K562 (cell line): ENCODE measurements around the gene ARHGEF7.

Experiments used
- CTCF ChIP-seq, 3 experiments: IDR thresholded peaks in 2 of 3; conservative IDR thresholded peaks in 1 of 3; 2 replicates each; pipeline ENCODE4 v1.5.1; 2011 to 2012; ENCODE audit warnings: low read length in 3 of 3, mild to moderate bottlenecking in 3 of 3, control low read depth in 2 of 3, improper control_type of control experiment in 1 of 3, inconsistent platforms in 1 of 3, low read depth in 1 of 3, mixed read lengths in 1 of 3, moderate library complexity in 1 of 3; ENCODE audit not compliant: insufficient read depth in 2 of 3
- EP300 ChIP-seq: IDR thresholded peaks from 2 replicates; pipeline ENCODE4 v1.6.1; 2012; ENCODE audit warnings: low read length, improper control_type of control experiment
- EZH2 ChIP-seq: IDR thresholded peaks from 2 replicates; pipeline ENCODE4 v1.6.1; 2012; ENCODE audit warnings: low read depth, mild to moderate bottlenecking, inconsistent platforms, low read length, borderline replicate concordance
- GMEB1 ChIP-seq: fragments of 250-450 bp; sonication (Bioruptor Pico); IDR thresholded peaks from 2 replicates; pipeline ENCODE4 v1.4.0; 2020; ENCODE audit warnings: mild to moderate bottlenecking
- HES1 ChIP-seq: fragments of 450-650 bp; IDR thresholded peaks from 2 replicates; pipeline ENCODE4 v1.6.1; 2016; ENCODE audit warnings: low read depth, mild to moderate bottlenecking, moderate library complexity
- KDM2B ChIP-seq: fragments of 250-450 bp; sonication (Bioruptor Pico); IDR thresholded peaks from 2 replicates; pipeline ENCODE4 v1.8.0; 2021; ENCODE audit warnings: mild to moderate bottlenecking, moderate library complexity
- KHSRP ChIP-seq: fragments of 450-650 bp; IDR thresholded peaks from 2 replicates; pipeline ENCODE4 v1.6.1; 2017
- KLF13 ChIP-seq: fragments of 450-650 bp; IDR thresholded peaks from 2 replicates; pipeline ENCODE4 v1.6.1; 2016; ENCODE audit warnings: missing genetic modification characterization, low read depth, mild to moderate bottlenecking, missing compliant biosample characterization, moderate library complexity, borderline replicate concordance
- POLR2A ChIP-seq: fragments of 450-650 bp; conservative IDR thresholded peaks from 2 replicates; pipeline ENCODE4 v1.6.1; 2016
- POLR2AphosphoS5 ChIP-seq: IDR thresholded peaks from 2 replicates; pipeline ENCODE4 v1.6.1; 2011; ENCODE audit warnings: mild to moderate bottlenecking, low read depth, low read length, moderate library complexity; ENCODE audit not compliant: control insufficient read depth, insufficient read depth
- SIRT6 ChIP-seq: IDR thresholded peaks from one replicate; pipeline ENCODE4 v1.6.1; 2012; ENCODE audit warnings: low read depth, mild to moderate bottlenecking, control low read depth, inconsistent platforms, low read length, moderate library complexity
- TARDBP ChIP-seq: fragments of 450-650 bp; IDR thresholded peaks from 2 replicates; pipeline ENCODE4 v1.6.1; 2016
- ZNF740 ChIP-seq, 3 experiments: fragments of 200-800 bp in 1 of 3; sonication (Bioruptor generic) in 1 of 3; sonication (generic) in 1 of 3; formaldehyde crosslinking in 1 of 3; IDR thresholded peaks; 2 replicates each; pipeline versions ENCODE4 v1.6.1 to v1.8.0; 2016 to 2022; ENCODE audit warnings: mild to moderate bottlenecking in 2 of 3, missing compliant biosample characterization in 2 of 3, missing genetic modification characterization in 2 of 3, missing genetic modification reagents in 1 of 3

- no peak for TF ChIP-seq CTCF (IDR thresholded peaks at IDR 0.05 in 2 of 3, conservative IDR thresholded peaks at IDR 0.05 in 1 of 3; ENCODE audit: insufficient read depth in 2 of 3, low read depth in 1 of 3, low read length in 3 of 3)
- TF ChIP-seq KDM2B (CRISPR knock-in tag), result no peak
- no peak for TF ChIP-seq ZNF740 (CRISPR knock-in tag; IDR thresholded peaks at IDR 0.05)
- no peak for TF ChIP-seq ZNF740 (tag; IDR thresholded peaks at IDR 0.05)
- TF ChIP-seq KLF13, result no peak
- no peak for TF ChIP-seq POLR2A
- no peak for TF ChIP-seq EZH2
- TF ChIP-seq EP300, result no peak
- TF ChIP-seq HES1, result no peak
- TF ChIP-seq GMEB1 (CRISPR knock-in tag), result no peak
- TF ChIP-seq POLR2AphosphoS5, result no peak
- no peak for TF ChIP-seq KHSRP
- TF ChIP-seq TARDBP, result no peak
- TF ChIP-seq SIRT6, result no peak
Measured at GRCh38 chr13:111302045-111302726, 187.1 kb downstream of the ARHGEF7 start.
